ENCODE data around the gene JARID2. TPM values are rescaled to one million over a fixed set of nuclear protein-coding genes. Genes with fewer than 3 reads are reported as not detected.

Gene JARID2
- total and polyA plus RNA-seq, 2 of the 4 experiments (the other 2 are of a cell fraction): 9.6 to 12.9 TPM

- dilution Hi-C loops (cut with HindIII; ENCODE audit: low sequenced_read_pairs, unreplicated experiment) (no loop called here), intact Hi-C loops (cut with micrococcal nuclease) (no loop called here), in situ Hi-C loops (cut with MboI; ENCODE audit: low sequenced_read_pairs) (no loop called here)
- Histone ChIP-seq H2AFZ (replicated peaks; ENCODE audit: low read length, poor library complexity) (no peak overlapping the region), H2BK5ac (ENCODE audit: low read depth, low read length, poor library complexity, severe bottlenecking) (no peak overlapping the region), H2BK120ac (ENCODE audit: low read depth, low read length) (no peak overlapping the region), H3K4ac (ENCODE audit: low read depth, low read length) (no peak overlapping the region), H3K4me3 (ENCODE audit: insufficient read depth, low read depth, low read length) (no peak overlapping the region), H3K18ac (ENCODE audit: low read depth, low read length) (no peak overlapping the region), H3K9me1 (ENCODE audit: insufficient read depth, low read length) (peaks cover 11% of the 10 kb centered on the region), H2BK15ac (ENCODE audit: low read depth, low read length) (no peak overlapping the region), H3K23ac (ENCODE audit: low read depth, low read length) (no peak overlapping the region), H3K27ac (ENCODE audit: insufficient read depth, low read length) (no peak overlapping the region), H3K79me1 (ENCODE audit: low read depth in 1 of 2, low read length in 2 of 2) (peaks cover 37 to 77% of the 10 kb centered on the region in 2 experiments), H4K20me1 (ENCODE audit: insufficient read depth, low read length) (peaks cover 81% of the 10 kb centered on the region), H2BK20ac (ENCODE audit: low read depth, low read length) (no peak overlapping the region), H4K91ac (ENCODE audit: insufficient read depth, low read depth, low read length) (no peak overlapping the region), H3K9me3 (ENCODE audit: control insufficient read depth, insufficient read depth, low read length) (no peaks in the 10 kb centered on the region), H2AK9ac (replicated peaks; ENCODE audit: low read depth, low read length, poor library complexity) (no peak overlapping the region), H3K4me2 (ENCODE audit: low read depth, low read length) (no peak overlapping the region), H3K27me3 (ENCODE audit: control insufficient read depth, insufficient read depth, low read length) (no peaks in the 10 kb centered on the region), H4K5ac (ENCODE audit: low read depth, low read length) (no peak overlapping the region), H3K56ac (ENCODE audit: extremely low read depth, insufficient read depth, low read length) (no peak overlapping the region), H3K14ac (replicated peaks; ENCODE audit: low read depth, low read length) (no peak overlapping the region), H4K8ac (ENCODE audit: low read depth in 2 of 2, low read length in 2 of 2) (no peak overlapping the region), H3K9ac (ENCODE audit: low read depth, low read length) (no peak overlapping the region), H3K36me3 (ENCODE audit: control insufficient read depth, insufficient read depth, low read length) (no peaks in the 10 kb centered on the region), H3K4me1 (ENCODE audit: control insufficient read depth, insufficient read depth, low read length) (peaks cover 15% of the 10 kb centered on the region), H2AK5ac (ENCODE audit: low read depth, low read length) (0 out of 2 replicates have a peak overlapping the region, but pooled peaks have one; percentile 18)
- ATAC-seq (ENCODE audit: low read depth) (peak; percentile 35), DNase-seq (no peak)
- ChIA-PET CTCF (no interaction called here), POLR2A (ENCODE audit: unreplicated experiment) (no interaction called here)
- no TSS peak for BruUV-seq (replicated peaks)
- TF ChIP-seq BHLHE40 (IDR thresholded peaks at IDR 0.05; ENCODE audit: low read depth, low read length) (no peak), FOS (IDR thresholded peaks at IDR 0.05; ENCODE audit: low read depth, low read length) (no peak), CEBPB (IDR thresholded peaks at IDR 0.05; ENCODE audit: low read depth, low read length) (no peak), MXI1 (IDR thresholded peaks at IDR 0.05; ENCODE audit: borderline replicate concordance, low read depth, low read length) (no peak), POLR2A (IDR thresholded peaks at IDR 0.05; ENCODE audit: low read depth, low read length) (no peak), MAFK (IDR thresholded peaks at IDR 0.05; ENCODE audit: low read depth, low read length) (no peak), RCOR1 (IDR thresholded peaks at IDR 0.05; ENCODE audit: insufficient replicate concordance, low read length) (no peak), SMC3 (IDR thresholded peaks at IDR 0.05; ENCODE audit: low read depth, low read length) (no peak), RAD21 (IDR thresholded peaks at IDR 0.05; ENCODE audit: low read length) (no peak), CHD1 (IDR thresholded peaks at IDR 0.05; ENCODE audit: low read depth, low read length) (no peak), NFE2L2 (IDR thresholded peaks at IDR 0.05; ENCODE audit: low read depth, low read length) (no peak), ELK1 (IDR thresholded peaks at IDR 0.05; ENCODE audit: borderline replicate concordance, low read depth, low read length) (no peak), MAZ (IDR thresholded peaks at IDR 0.05; ENCODE audit: borderline replicate concordance, low read depth, low read length) (no peak)
- TF ChIP-seq, protein P1, sequence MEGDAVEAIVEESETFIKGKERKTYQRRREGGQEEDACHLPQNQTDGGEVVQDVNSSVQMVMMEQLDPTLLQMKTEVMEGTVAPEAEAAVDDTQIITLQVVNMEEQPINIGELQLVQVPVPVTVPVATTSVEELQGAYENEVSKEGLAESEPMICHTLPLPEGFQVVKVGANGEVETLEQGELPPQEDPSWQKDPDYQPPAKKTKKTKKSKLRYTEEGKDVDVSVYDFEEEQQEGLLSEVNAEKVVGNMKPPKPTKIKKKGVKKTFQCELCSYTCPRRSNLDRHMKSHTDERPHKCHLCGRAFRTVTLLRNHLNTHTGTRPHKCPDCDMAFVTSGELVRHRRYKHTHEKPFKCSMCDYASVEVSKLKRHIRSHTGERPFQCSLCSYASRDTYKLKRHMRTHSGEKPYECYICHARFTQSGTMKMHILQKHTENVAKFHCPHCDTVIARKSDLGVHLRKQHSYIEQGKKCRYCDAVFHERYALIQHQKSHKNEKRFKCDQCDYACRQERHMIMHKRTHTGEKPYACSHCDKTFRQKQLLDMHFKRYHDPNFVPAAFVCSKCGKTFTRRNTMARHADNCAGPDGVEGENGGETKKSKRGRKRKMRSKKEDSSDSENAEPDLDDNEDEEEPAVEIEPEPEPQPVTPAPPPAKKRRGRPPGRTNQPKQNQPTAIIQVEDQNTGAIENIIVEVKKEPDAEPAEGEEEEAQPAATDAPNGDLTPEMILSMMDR (conservative IDR thresholded peaks at IDR 0.05; ENCODE audit: low read depth, low read length): no peak
- WGBS, 2 experiments (ENCODE audit: extremely low coverage in 2 of 2, insufficient read length in 1 of 2): no CpG with 5 or more reads among the region's 3 CpGs
Measured at GRCh38 chr6:15341311-15342001, 95.6 kb downstream of the JARID2 start.
